GM19455 (cell line): ENCODE measurements around the gene SORT1.
"Not testable (repeated sequence)": the region's sequence is repeated elsewhere in the genome, so short reads cannot be mapped to it uniquely, and the experiment has no call there.

Source experiments
- ATAC-seq: cut with Tn5 transposase; IDR thresholded peaks from one replicate; pipeline ENCODE4 v1.9.1; 2021; ENCODE audit not compliant: unreplicated experiment

SORT1 gene

GRCh38 chr1:109398343-109399225 lies 866 bp upstream of the SORT1 start:
- ATAC-seq: no peak

- ATAC-seq: no peak
Observed at GRCh38 chr1:109396871-109397580, 692 bp downstream of the SORT1 start.

- ATAC-seq: no peak
Observed at GRCh38 chr1:109396513-109396839, 1.2 kb downstream of the SORT1 start.

GRCh38 chr1:109395602-109396512 lies 1.9 kb downstream of the SORT1 start:
- no peak for ATAC-seq

- not testable (repeated sequence) for ATAC-seq
Observed at GRCh38 chr1:109395282-109395599, 2.5 kb downstream of the SORT1 start.

- no peak for ATAC-seq
Observed at GRCh38 chr1:109394591-109395281, 3.0 kb downstream of the SORT1 start.

- ATAC-seq: no peak
Observed at GRCh38 chr1:109393617-109394233, 4.0 kb downstream of the SORT1 start.

- ATAC-seq: no peak
Observed at GRCh38 chr1:109392788-109393616, 4.7 kb downstream of the SORT1 start.

GRCh38 chr1:109392037-109392787 lies 5.5 kb downstream of the SORT1 start:
- peak; percentile 18 for ATAC-seq

GRCh38 chr1:109391626-109392025 lies 6.1 kb downstream of the SORT1 start:
- ATAC-seq: peak; percentile 81

GRCh38 chr1:109391157-109391556 lies 6.6 kb downstream of the SORT1 start:
- no peak for ATAC-seq

- ATAC-seq: no peak
Observed at GRCh38 chr1:109389638-109390341, 7.9 kb downstream of the SORT1 start.

GRCh38 chr1:109388884-109389637 lies 8.7 kb downstream of the SORT1 start:
- ATAC-seq: no peak

- ATAC-seq: no peak
Observed at GRCh38 chr1:109388208-109388711, 9.5 kb downstream of the SORT1 start.

- no peak for ATAC-seq
Observed at GRCh38 chr1:109386054-109386717, 11.5 kb downstream of the SORT1 start.

GRCh38 chr1:109385417-109385816 lies 12.3 kb downstream of the SORT1 start:
- no peak for ATAC-seq

GRCh38 chr1:109383854-109384253 lies 13.9 kb downstream of the SORT1 start:
- ATAC-seq: no peak
